SK-N-SH (cell line): Measurements from ENCODE around the gene NEK6. TPM values are rescaled to one million over a fixed set of nuclear protein-coding genes. Genes with fewer than 3 reads are reported as not detected.
A peak's percentile ranks its signal among the peaks of the same experiment; 100 is the strongest.

Source experiments
- CTCF ChIA-PET: fragments of 300-600, 350-600 bp; formaldehyde crosslinking; extraction: SDS; loops from one replicate; lab custom pipeline; 2021; lab: Yijun Ruan, JAX
- POLR2A ChIA-PET: fragments of 350-600 bp; sonication (Branson Sonifier 250); formaldehyde crosslinking; extraction: SDS; loops from one replicate; lab custom pipeline; 2020; ENCODE audit warnings: antibody characterized with exemption, inconsistent platforms; lab: Yijun Ruan, JAX
- DNase-seq: peaks from one replicate; pipeline ENCODE4 v3.0.0; 2012
- H2AFZ ChIP-seq: fragments of 200-600 bp; sonication (generic); 2 replicates; pipeline ENCODE4 v1.8.1; 2016; ENCODE audit warnings: antibody characterized with exemption, mild to moderate bottlenecking, low read depth
- H3F3A ChIP-seq: fragments of 200-600 bp; sonication (generic); replicated peaks from 2 replicates; pipeline ENCODE3; 2016; ENCODE audit warnings: antibody characterized with exemption, mild to moderate bottlenecking; ENCODE audit not compliant: insufficient read depth
- H3K27ac ChIP-seq, 2 experiments: fragments of 200-500 bp in 1 of 2; fragments of 200-600 bp in 1 of 2; sonication (Bioruptor generic) in 1 of 2; sonication (generic), shearing (Covaris generic) in 1 of 2; 2 replicates each; pipeline versions ENCODE4 v1.5.1 to v1.6.1; 2014 to 2016; ENCODE audit warnings: low read depth in 2 of 2, inconsistent platforms in 1 of 2, low read length in 1 of 2, mild to moderate bottlenecking in 1 of 2, mixed read lengths in 1 of 2
- H3K27me3 ChIP-seq: fragments of 200-600 bp; sonication (generic), shearing (Covaris generic); 2 replicates; pipeline ENCODE4 v1.6.1; 2016; ENCODE audit warnings: mixed run types; ENCODE audit not compliant: insufficient read depth
- H3K36me3 ChIP-seq, 2 experiments: fragments of 200-500 bp in 1 of 2; fragments of 200-600 bp in 1 of 2; sonication (Bioruptor generic) in 1 of 2; sonication (generic) in 1 of 2; replicated peaks in 1 of 2; 2 replicates each; pipeline versions ENCODE3 to v1.5.1; 2014 to 2016; ENCODE audit warnings: low read length in 1 of 2, mild to moderate bottlenecking in 1 of 2; ENCODE audit not compliant: insufficient read depth in 2 of 2, control insufficient read depth in 1 of 2
- H3K4me1 ChIP-seq, 2 experiments: fragments of 200-500 bp in 1 of 2; fragments of 200-600 bp in 1 of 2; sonication (Bioruptor generic) in 1 of 2; sonication (generic), shearing (Covaris generic) in 1 of 2; 2 replicates each; pipeline versions ENCODE4 v1.5.1 to v1.6.1; 2014 to 2016; ENCODE audit warnings: low read depth in 1 of 2, low read length in 1 of 2, mixed run types in 1 of 2; ENCODE audit not compliant: insufficient read depth in 2 of 2, control insufficient read depth in 1 of 2
- H3K4me2 ChIP-seq: fragments of 200-600 bp; sonication (generic), shearing (Covaris generic); 2 replicates; pipeline ENCODE4 v1.6.1; 2017; ENCODE audit warnings: mixed run types
- H3K4me3 ChIP-seq, 2 experiments: fragments of 200-500 bp in 1 of 2; fragments of 200-600 bp in 1 of 2; sonication (Bioruptor generic) in 1 of 2; sonication (generic), shearing (Covaris generic) in 1 of 2; 2 replicates each; pipeline versions ENCODE4 v1.5.1 to v1.8.1; 2014 to 2016; ENCODE audit warnings: low read depth in 2 of 2, inconsistent platforms in 1 of 2, low read length in 1 of 2, mild to moderate bottlenecking in 1 of 2, mixed read lengths in 1 of 2, moderate library complexity in 1 of 2
- H3K79me2 ChIP-seq: fragments of 200-600 bp; sonication (generic); 2 replicates; pipeline ENCODE4 v1.8.1; 2017; ENCODE audit warnings: mild to moderate bottlenecking; ENCODE audit not compliant: insufficient read depth
- H3K9ac ChIP-seq: fragments of 200-600 bp; sonication (generic); 2 replicates; pipeline ENCODE4 v1.6.1; 2017; ENCODE audit warnings: mixed run types
- H3K9me2 ChIP-seq: fragments of 200-600 bp; sonication (generic); 2 replicates; pipeline ENCODE4 v1.6.1; 2017; ENCODE audit warnings: mixed run types
- H3K9me3 ChIP-seq: fragments of 200-600 bp; sonication (generic); 2 replicates; pipeline ENCODE4 v1.6.1; 2017; ENCODE audit warnings: mixed run types, mild to moderate bottlenecking, moderate library complexity
- H4K20me1 ChIP-seq: fragments of 200-600 bp; sonication (generic); 2 replicates; pipeline ENCODE4 v1.6.1; 2017; ENCODE audit warnings: mild to moderate bottlenecking, mixed run types; ENCODE audit not compliant: insufficient read depth
- CTCF ChIP-seq: fragments of 200-600 bp; sonication (generic); IDR thresholded peaks from 2 replicates; pipeline ENCODE4 v1.6.1; 2017; ENCODE audit warnings: antibody characterized with exemption, mild to moderate bottlenecking, moderate library complexity
- ELF1 ChIP-seq: IDR thresholded peaks from 2 replicates; pipeline ENCODE4 v1.4.0; 2012
- GABPA ChIP-seq: IDR thresholded peaks from 2 replicates; pipeline ENCODE4 v1.4.0; 2012; ENCODE audit warnings: low read depth, mild to moderate bottlenecking
- IRF3 ChIP-seq: fragments of 150-350 bp; IDR thresholded peaks from 2 replicates; pipeline ENCODE4 v1.6.1; 2016; ENCODE audit warnings: mild to moderate bottlenecking, low read depth, low read length
- POLR2AphosphoS5 ChIP-seq: IDR thresholded peaks from 2 replicates; pipeline ENCODE4 v1.6.1; 2012; ENCODE audit warnings: low read depth, low read length
- RAD21 ChIP-seq: IDR thresholded peaks from 2 replicates; pipeline ENCODE4 v1.6.1; 2012; ENCODE audit warnings: mild to moderate bottlenecking, low read length
- RCOR1 ChIP-seq: fragments of 150-350 bp; IDR thresholded peaks from 2 replicates; pipeline ENCODE4 v1.6.1; 2017; ENCODE audit warnings: antibody characterized with exemption, low read length
- RXRA ChIP-seq: IDR thresholded peaks from 2 replicates; pipeline ENCODE4 v1.4.0; 2012; ENCODE audit warnings: low read depth, mild to moderate bottlenecking, borderline replicate concordance
- SMC3 ChIP-seq: IDR thresholded peaks from 2 replicates; pipeline ENCODE4 v1.6.1; 2012; ENCODE audit warnings: low read depth, low read length, improper control_type of control experiment
- WGBS: methylation state at CpG from one replicate; pipeline ENCODE4 v1.1.6; 2017; ENCODE audit warnings: low lambda C conversion rate; 5-methylcytosine and 5-hydroxymethylcytosine counted together
- polyA plus RNA-seq, 3 experiments: library from polyadenylated mRNA; depleted of rRNA; stranded (reverse); fragments of >200 nt; gene quantifications; 2 replicates each; pipeline ENCODE4 v1.2.3, GENCODE V29; 2012

NEK6 gene
- polyA plus RNA-seq, 1 of the 3 experiments (the other 2 are of a cell fraction), result 89.8 TPM

GRCh38 chr9:124313940-124314339 lies 56.2 kb downstream of the NEK6 start (continued):
- no peak for TF ChIP-seq IRF3

- DNase-seq, result no peak
- Histone ChIP-seq H3K9me2 (no peaks in the 10 kb centered on the region), H4K20me1 (no peaks in the 10 kb centered on the region), H3F3A (peaks cover 7% of the 10 kb centered on the region), H2AFZ (no peak overlapping the region), H3K27me3 (no peaks in the 10 kb centered on the region), H3K27ac (no peak overlapping the region), H3K9ac (no peak overlapping the region)
- ChIA-PET CTCF (interaction anchor here (1.5 kb wide), 1 partner anchor 9 kb away, joined by 3 read pairs; no protein-coding TSS in a partner anchor), POLR2A (no interaction called here)
- 92% methylated on average over 10 of the region's 16 CpGs for WGBS
- TF ChIP-seq RCOR1 (no peak), CTCF (no peak), SMC3 (no peak), RXRA (no peak)
- TF ChIP-seq, all 33 proteins: peak for 0
- H3K36me3 ChIP-seq, result peaks cover 12 to 33% of the 10 kb centered on the region in 2 experiments
- H3K79me2 ChIP-seq, result peaks cover 34% of the 10 kb centered on the region
- H3K9me3 ChIP-seq, result no peaks in the 10 kb centered on the region
- H3K4me1 ChIP-seq, result no peaks in the 10 kb centered on the region; a peak in 1 of 4 replicates
- no peak overlapping the region for H3K4me3 ChIP-seq
- no peak overlapping the region for H3K4me2 ChIP-seq
These were observed 58.1 kb downstream of the NEK6 start for GRCh38 chr9:124315882-124316281.

GRCh38 chr9:124320062-124320973 lies 62.6 kb downstream of the NEK6 start:
- Histone ChIP-seq H3K4me2 (no peak overlapping the region), H4K20me1 (no peaks in the 10 kb centered on the region), H3K79me2 (peaks cover 17% of the 10 kb centered on the region; the same call in 1 of the 2 replicates), H3K9me3 (no peaks in the 10 kb centered on the region), H3K9me2 (no peaks in the 10 kb centered on the region), H3K4me3 (no peak overlapping the region; a peak in 2 of 4 replicates), H3K9ac (no peak overlapping the region), H3K36me3 (peaks cover 24 to 34% of the 10 kb centered on the region in 2 experiments), H3K4me1 (no peaks in the 10 kb centered on the region; a peak in 1 of 4 replicates), H3K27me3 (no peaks in the 10 kb centered on the region), H3F3A (peaks cover 7% of the 10 kb centered on the region), H2AFZ (no peak overlapping the region), H3K27ac (no peak overlapping the region)
- DNase-seq, result peak; percentile 92
- ChIA-PET POLR2A (no interaction called here), CTCF (interaction anchor here (0.5 to 8.2 kb wide), 26 partner anchors 9 to 918 kb away, joined by 3 to 55 read pairs (median 4); no protein-coding TSS in a partner anchor)
- WGBS, result 55% methylated on average over 12 of the region's 17 CpGs
- TF ChIP-seq CTCF, result peak; percentile 83
- TF ChIP-seq SMC3, result peak; percentile 83
- peak; percentile 78 for TF ChIP-seq RAD21
- peak; percentile 69 for TF ChIP-seq ELF1
- peak; percentile 48; the same call in 1 of the 2 replicates for TF ChIP-seq GABPA
- no peak for TF ChIP-seq POLR2AphosphoS5
